WTC11 (cell line): ENCODE measurements around the gene SOX6. TPM values are rescaled to one million over a fixed set of nuclear protein-coding genes. Genes with fewer than 3 reads are reported as not detected.

Experiments used
- ATAC-seq: fragments of 200-7000 bp; cut with Tn5 transposase; 2 replicates; pipeline ENCODE4 v1.10.0; 2021; ENCODE audit warnings: mild to moderate bottlenecking, moderate library complexity
- CTCF ChIA-PET: fragments of 300-600 bp; sonication (Branson Sonifier 250); formaldehyde crosslinking; loops from one replicate; lab custom pipeline; 2021; ENCODE audit warnings: antibody characterized with exemption; lab: Charles Lee
- POLR2A ChIA-PET: fragments of 350-600 bp; sonication (Branson Sonifier 250); formaldehyde crosslinking; loops from one replicate; lab custom pipeline; 2021; ENCODE audit warnings: antibody characterized with exemption; lab: Charles Lee
- DNase-seq: peaks from one replicate; pipeline ENCODE4 v3.0.0; 2021; ENCODE audit warnings: low spot score
- H3K27ac Mint-ChIP-seq: 2 replicates; pipeline ENCODE4 v1.8.0; 2021; ENCODE audit warnings: mixed read lengths
- H3K27me3 Mint-ChIP-seq: 2 replicates; pipeline ENCODE4 v1.8.0; 2021; ENCODE audit warnings: low read depth, mild to moderate bottlenecking, moderate library complexity, mixed read lengths
- H3K36me3 Mint-ChIP-seq: 2 replicates; pipeline ENCODE4 v1.8.0; 2021; ENCODE audit warnings: mixed read lengths
- H3K4me1 Mint-ChIP-seq: 2 replicates; pipeline ENCODE4 v1.8.0; 2022; ENCODE audit warnings: mixed read lengths
- H3K4me3 Mint-ChIP-seq: 2 replicates; pipeline ENCODE4 v1.8.0; 2021; ENCODE audit warnings: mild to moderate bottlenecking, moderate library complexity, mixed read lengths
- H3K9me3 Mint-ChIP-seq: 2 replicates; pipeline ENCODE4 v1.8.0; 2021; ENCODE audit warnings: mixed read lengths
- ARID4B ChIP-seq: sonication (generic); formaldehyde crosslinking; IDR thresholded peaks from 2 replicates; pipeline ENCODE4 v1.8.0; 2023; ENCODE audit warnings: missing genetic modification reagents, mild to moderate bottlenecking, borderline replicate concordance
- ATF2 ChIP-seq: sonication (generic); formaldehyde crosslinking; IDR thresholded peaks from 2 replicates; pipeline ENCODE4 v1.8.1; 2022; ENCODE audit warnings: low read depth, missing genetic modification reagents, borderline replicate concordance
- CDX4 ChIP-seq: fragments of 250-450 bp; sonication (Bioruptor Pico); IDR thresholded peaks from 2 replicates; pipeline ENCODE4 v1.9.0; 2021; ENCODE audit warnings: moderate library complexity, mild to moderate bottlenecking, inconsistent platforms, borderline replicate concordance
- E2F4 ChIP-seq: sonication (generic); formaldehyde crosslinking; IDR thresholded peaks from 2 replicates; pipeline ENCODE4 v1.8.1; 2022; ENCODE audit warnings: low read depth, mild to moderate bottlenecking, moderate library complexity, missing genetic modification reagents, borderline replicate concordance
- EMX1 ChIP-seq: fragments of 250-450 bp; sonication (Bioruptor Pico); IDR thresholded peaks from 2 replicates; pipeline ENCODE4 v1.8.0; 2021; ENCODE audit warnings: mild to moderate bottlenecking
- IRF1 ChIP-seq: sonication (generic); formaldehyde crosslinking; IDR thresholded peaks from 2 replicates; pipeline ENCODE4 v1.8.0; 2023; ENCODE audit warnings: missing genetic modification reagents
- JUN ChIP-seq: sonication (generic); formaldehyde crosslinking; IDR thresholded peaks from 2 replicates; pipeline ENCODE4 v1.8.0; 2023; ENCODE audit warnings: mild to moderate bottlenecking, missing genetic modification reagents
- PREB ChIP-seq: sonication (generic); formaldehyde crosslinking; IDR thresholded peaks from 2 replicates; pipeline ENCODE4 v1.8.1; 2022; ENCODE audit warnings: mild to moderate bottlenecking, missing genetic modification reagents, moderate library complexity, borderline replicate concordance
- RELA ChIP-seq: sonication (generic); formaldehyde crosslinking; IDR thresholded peaks from 2 replicates; pipeline ENCODE4 v1.8.1; 2022; ENCODE audit warnings: missing genetic modification reagents, mild to moderate bottlenecking, borderline replicate concordance
- STAT6 ChIP-seq: sonication (generic); formaldehyde crosslinking; conservative IDR thresholded peaks from 2 replicates; pipeline ENCODE4 v1.8.1; 2023; ENCODE audit warnings: mild to moderate bottlenecking, low read depth, missing genetic modification reagents, moderate library complexity
- TCF7 ChIP-seq: sonication (generic); formaldehyde crosslinking; IDR thresholded peaks from 2 replicates; pipeline ENCODE4 v1.8.0; 2022; ENCODE audit warnings: mild to moderate bottlenecking, low read depth, missing genetic modification reagents, moderate library complexity
- USF1 ChIP-seq: sonication (generic); formaldehyde crosslinking; IDR thresholded peaks from 2 replicates; pipeline ENCODE4 v1.8.0; 2022; ENCODE audit warnings: mild to moderate bottlenecking, missing genetic modification reagents
- ZNF263 ChIP-seq: sonication (generic); formaldehyde crosslinking; IDR thresholded peaks from 2 replicates; pipeline ENCODE4 v1.8.1; 2022; ENCODE audit warnings: low read depth, mild to moderate bottlenecking, moderate library complexity, missing genetic modification reagents
- ZNF532 ChIP-seq: fragments of 250-450 bp; sonication (Bioruptor Pico); IDR thresholded peaks from 2 replicates; pipeline ENCODE4 v1.9.0; 2021; ENCODE audit warnings: mild to moderate bottlenecking, borderline replicate concordance
- total RNA-seq: library from RNA; stranded (reverse); gene quantifications from 3 replicates; pipeline ENCODE4 v1.2.3, GENCODE V29; 2021

SOX6 gene
- total RNA-seq, 1 experiment from 2014 or later, result 0.13 TPM

GRCh38 chr11:16248248-16248647 is 108.1 kb downstream of the SOX6 start:
- ChIA-PET POLR2A (no interaction called here), CTCF (no interaction called here)
- no peak for ATAC-seq
- no peak overlapping the region for H3K27ac Mint-ChIP-seq
- H3K4me3 Mint-ChIP-seq, result no peak overlapping the region
- H3K27me3 Mint-ChIP-seq, result peaks cover 3% of the 10 kb centered on the region; the same call in 1 of the 2 replicates
- TF ChIP-seq JUN (CRISPR knock-in tag) (no peak), E2F4 (CRISPR knock-in tag) (no peak), ZNF263 (CRISPR knock-in tag) (no peak), CDX4 (no peak), STAT6 (no peak), ZNF532 (no peak)
- H3K4me1 Mint-ChIP-seq, result peaks cover 7% of the 10 kb centered on the region
- H3K36me3 Mint-ChIP-seq, result peaks cover 16% of the 10 kb centered on the region
- H3K9me3 Mint-ChIP-seq, result peaks cover 37% of the 10 kb centered on the region
- DNase-seq, result no peak

GRCh38 chr11:16242806-16243205 is 113.5 kb downstream of the SOX6 start:
- Mint-ChIP-seq H3K27ac (no peak overlapping the region), H3K4me1 (peaks cover 6% of the 10 kb centered on the region; the same call in 1 of the 2 replicates), H3K9me3 (peaks cover 24% of the 10 kb centered on the region), H3K4me3 (no peak overlapping the region), H3K27me3 (no peaks in the 10 kb centered on the region), H3K36me3 (peaks cover 5% of the 10 kb centered on the region)
- ATAC-seq (no peak), DNase-seq (no peak)
- POLR2A ChIA-PET, result no interaction called here
- CTCF ChIA-PET, result no interaction called here
- TF ChIP-seq PREB (CRISPR knock-in tag) (no peak), RELA (CRISPR knock-in tag) (no peak), USF1 (CRISPR knock-in tag) (no peak), TCF7 (CRISPR knock-in tag) (no peak), EMX1 (no peak), ARID4B (CRISPR knock-in tag) (no peak), ATF2 (no peak), IRF1 (CRISPR knock-in tag) (no peak)
